ENCODE results near the gene VGLL2. TPM values are rescaled to one million over a fixed set of nuclear protein-coding genes. Genes with fewer than 3 reads are reported as not detected.

Gene VGLL2
- total RNA-seq, 1 experiment from 2014 or later = not detected

DNA sequence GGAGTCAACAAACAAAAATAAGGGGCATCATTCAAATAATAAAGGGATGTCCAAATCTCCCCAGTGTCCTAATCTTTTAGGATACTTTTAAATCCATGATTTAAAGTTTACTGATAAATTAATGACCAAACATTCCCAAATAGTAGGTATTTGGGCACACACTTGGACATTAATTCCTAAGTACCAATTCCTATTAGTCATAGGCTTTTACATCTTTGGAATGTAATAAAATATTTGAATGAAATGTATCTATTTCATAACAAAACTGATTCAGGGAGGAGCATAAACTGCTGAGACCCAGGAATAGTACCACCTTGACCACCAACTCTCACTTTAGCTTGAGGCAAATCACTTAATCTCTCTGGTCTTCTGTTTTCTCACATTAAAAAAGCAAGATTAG is 44.3 kb downstream of the VGLL2 start (continued):
- TF ChIP-seq, protein P1, sequence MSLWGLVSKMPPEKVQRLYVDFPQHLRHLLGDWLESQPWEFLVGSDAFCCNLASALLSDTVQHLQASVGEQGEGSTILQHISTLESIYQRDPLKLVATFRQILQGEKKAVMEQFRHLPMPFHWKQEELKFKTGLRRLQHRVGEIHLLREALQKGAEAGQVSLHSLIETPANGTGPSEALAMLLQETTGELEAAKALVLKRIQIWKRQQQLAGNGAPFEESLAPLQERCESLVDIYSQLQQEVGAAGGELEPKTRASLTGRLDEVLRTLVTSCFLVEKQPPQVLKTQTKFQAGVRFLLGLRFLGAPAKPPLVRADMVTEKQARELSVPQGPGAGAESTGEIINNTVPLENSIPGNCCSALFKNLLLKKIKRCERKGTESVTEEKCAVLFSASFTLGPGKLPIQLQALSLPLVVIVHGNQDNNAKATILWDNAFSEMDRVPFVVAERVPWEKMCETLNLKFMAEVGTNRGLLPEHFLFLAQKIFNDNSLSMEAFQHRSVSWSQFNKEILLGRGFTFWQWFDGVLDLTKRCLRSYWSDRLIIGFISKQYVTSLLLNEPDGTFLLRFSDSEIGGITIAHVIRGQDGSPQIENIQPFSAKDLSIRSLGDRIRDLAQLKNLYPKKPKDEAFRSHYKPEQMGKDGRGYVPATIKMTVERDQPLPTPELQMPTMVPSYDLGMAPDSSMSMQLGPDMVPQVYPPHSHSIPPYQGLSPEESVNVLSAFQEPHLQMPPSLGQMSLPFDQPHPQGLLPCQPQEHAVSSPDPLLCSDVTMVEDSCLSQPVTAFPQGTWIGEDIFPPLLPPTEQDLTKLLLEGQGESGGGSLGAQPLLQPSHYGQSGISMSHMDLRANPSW (CRISPR knock-in tag; conservative IDR thresholded peaks at IDR 0.05; ENCODE audit: low read depth) = no peak
- TF ChIP-seq TP53 (CRISPR knock-in tag; IDR thresholded peaks at IDR 0.05) (no peak), E2F5 (CRISPR knock-in tag; IDR thresholded peaks at IDR 0.05) (no peak), JUN (CRISPR knock-in tag; IDR thresholded peaks at IDR 0.05) (no peak), ETV6 (CRISPR knock-in tag; IDR thresholded peaks at IDR 0.05) (no peak), NFE2L1 (CRISPR knock-in tag; IDR thresholded peaks at IDR 0.05) (no peak), ESRRA (CRISPR knock-in tag; IDR thresholded peaks at IDR 0.05; ENCODE audit: borderline replicate concordance) (no peak), FOXP1 (CRISPR knock-in tag; IDR thresholded peaks at IDR 0.05; ENCODE audit: borderline replicate concordance) (no peak), KAT7 (CRISPR knock-in tag; IDR thresholded peaks at IDR 0.05; ENCODE audit: borderline replicate concordance) (no peak), ZNF671 (CRISPR knock-in tag; IDR thresholded peaks at IDR 0.05) (no peak)
- TF ChIP-seq, protein P2, sequence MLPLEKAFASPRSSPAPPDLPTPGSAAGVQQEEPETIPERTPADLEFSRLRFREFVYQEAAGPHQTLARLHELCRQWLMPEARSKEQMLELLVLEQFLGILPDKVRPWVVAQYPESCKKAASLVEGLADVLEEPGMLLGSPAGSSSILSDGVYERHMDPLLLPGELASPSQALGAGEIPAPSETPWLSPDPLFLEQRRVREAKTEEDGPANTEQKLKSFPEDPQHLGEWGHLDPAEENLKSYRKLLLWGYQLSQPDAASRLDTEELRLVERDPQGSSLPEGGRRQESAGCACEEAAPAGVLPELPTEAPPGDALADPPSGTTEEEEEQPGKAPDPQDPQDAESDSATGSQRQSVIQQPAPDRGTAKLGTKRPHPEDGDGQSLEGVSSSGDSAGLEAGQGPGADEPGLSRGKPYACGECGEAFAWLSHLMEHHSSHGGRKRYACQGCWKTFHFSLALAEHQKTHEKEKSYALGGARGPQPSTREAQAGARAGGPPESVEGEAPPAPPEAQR (CRISPR knock-in tag; IDR thresholded peaks at IDR 0.05) = no peak
- TF ChIP-seq, protein P3, sequence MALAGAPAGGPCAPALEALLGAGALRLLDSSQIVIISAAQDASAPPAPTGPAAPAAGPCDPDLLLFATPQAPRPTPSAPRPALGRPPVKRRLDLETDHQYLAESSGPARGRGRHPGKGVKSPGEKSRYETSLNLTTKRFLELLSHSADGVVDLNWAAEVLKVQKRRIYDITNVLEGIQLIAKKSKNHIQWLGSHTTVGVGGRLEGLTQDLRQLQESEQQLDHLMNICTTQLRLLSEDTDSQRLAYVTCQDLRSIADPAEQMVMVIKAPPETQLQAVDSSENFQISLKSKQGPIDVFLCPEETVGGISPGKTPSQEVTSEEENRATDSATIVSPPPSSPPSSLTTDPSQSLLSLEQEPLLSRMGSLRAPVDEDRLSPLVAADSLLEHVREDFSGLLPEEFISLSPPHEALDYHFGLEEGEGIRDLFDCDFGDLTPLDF (CRISPR knock-in tag; IDR thresholded peaks at IDR 0.05) = no peak

- ChIA-PET CTCF (interaction anchor here (1.6 kb wide), 1 partner anchor 43 kb away, joined by 5 read pairs; no protein-coding TSS in a partner anchor), POLR2A (no interaction called here)
- Mint-ChIP-seq H3K4me3 (no peak overlapping the region), H3K36me3 (no peaks in the 10 kb centered on the region), H3K4me1 (peaks cover 8% of the 10 kb centered on the region; the same call in 1 of the 2 replicates), H3K27ac (no peak overlapping the region), H3K27me3 (ENCODE audit: low read depth) (no peaks in the 10 kb centered on the region; the same call in 1 of the 2 replicates), H3K9me3 (no peaks in the 10 kb centered on the region)
- DNase-seq (ENCODE audit: low spot score) = no peak
- TF ChIP-seq MAX (CRISPR knock-in tag; IDR thresholded peaks at IDR 0.05) (no peak), MLX (CRISPR knock-in tag; IDR thresholded peaks at IDR 0.05) (no peak), E2F5 (CRISPR knock-in tag; IDR thresholded peaks at IDR 0.05) (no peak)
- TF ChIP-seq, protein P4, sequence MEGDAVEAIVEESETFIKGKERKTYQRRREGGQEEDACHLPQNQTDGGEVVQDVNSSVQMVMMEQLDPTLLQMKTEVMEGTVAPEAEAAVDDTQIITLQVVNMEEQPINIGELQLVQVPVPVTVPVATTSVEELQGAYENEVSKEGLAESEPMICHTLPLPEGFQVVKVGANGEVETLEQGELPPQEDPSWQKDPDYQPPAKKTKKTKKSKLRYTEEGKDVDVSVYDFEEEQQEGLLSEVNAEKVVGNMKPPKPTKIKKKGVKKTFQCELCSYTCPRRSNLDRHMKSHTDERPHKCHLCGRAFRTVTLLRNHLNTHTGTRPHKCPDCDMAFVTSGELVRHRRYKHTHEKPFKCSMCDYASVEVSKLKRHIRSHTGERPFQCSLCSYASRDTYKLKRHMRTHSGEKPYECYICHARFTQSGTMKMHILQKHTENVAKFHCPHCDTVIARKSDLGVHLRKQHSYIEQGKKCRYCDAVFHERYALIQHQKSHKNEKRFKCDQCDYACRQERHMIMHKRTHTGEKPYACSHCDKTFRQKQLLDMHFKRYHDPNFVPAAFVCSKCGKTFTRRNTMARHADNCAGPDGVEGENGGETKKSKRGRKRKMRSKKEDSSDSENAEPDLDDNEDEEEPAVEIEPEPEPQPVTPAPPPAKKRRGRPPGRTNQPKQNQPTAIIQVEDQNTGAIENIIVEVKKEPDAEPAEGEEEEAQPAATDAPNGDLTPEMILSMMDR (IDR thresholded peaks at IDR 0.05) = no peak
- TF ChIP-seq, protein P5, sequence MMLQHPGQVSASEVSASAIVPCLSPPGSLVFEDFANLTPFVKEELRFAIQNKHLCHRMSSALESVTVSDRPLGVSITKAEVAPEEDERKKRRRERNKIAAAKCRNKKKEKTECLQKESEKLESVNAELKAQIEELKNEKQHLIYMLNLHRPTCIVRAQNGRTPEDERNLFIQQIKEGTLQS (CRISPR knock-in tag; conservative IDR thresholded peaks at IDR 0.05) = no peak
- ATAC-seq = no peak
Observed at GRCh38 chr6:117311310-117311709, 46.0 kb downstream of the VGLL2 start.

All from WTC11 (cell line).